ENCODE results near the gene CCDC142. TPM values are rescaled to one million over a fixed set of nuclear protein-coding genes. Genes with fewer than 3 reads are reported as not detected.

The CCDC142 gene
- total and polyA plus RNA-seq, 2 of the 8 experiments (the other 6 are each of a cell fraction or from before 2014, with no cell fraction given): 6.0 to 10.7 TPM

DNA sequence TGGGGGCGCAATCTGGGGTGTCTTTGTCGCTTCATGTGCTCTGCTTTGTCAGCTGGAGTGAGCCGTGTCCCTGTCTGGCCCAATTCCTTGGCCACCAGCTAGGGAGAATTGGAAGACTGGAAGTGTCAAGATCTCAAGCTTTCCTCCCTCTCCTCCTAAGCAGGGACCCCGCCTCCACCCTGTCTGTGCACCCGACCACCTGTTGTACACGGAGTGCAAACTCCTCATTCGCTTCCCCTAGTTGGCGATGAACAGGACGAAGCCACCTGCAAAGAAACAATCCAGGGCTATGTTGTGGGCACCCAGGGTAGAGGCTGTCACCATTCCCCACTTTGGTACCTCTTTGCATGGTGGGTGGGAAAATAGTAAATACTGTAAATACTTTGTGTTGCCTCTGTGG is 44.9 kb upstream of the CCDC142 start:
- H3K9me3 ChIP-seq (ENCODE audit: insufficient read depth in 2 of 2, low read depth in 1 of 2, low read length in 1 of 2): no peaks in the 10 kb centered on the region
- no peak overlapping the region; a peak in 1 of 4 replicates for H3K4me2 ChIP-seq (ENCODE audit: insufficient read depth in 1 of 2, low read depth in 2 of 2, low read length in 2 of 2)
- H4K20me1 ChIP-seq (replicated peaks in 1 of 2; ENCODE audit: control insufficient read depth in 1 of 2, insufficient read depth in 2 of 2, low read length in 2 of 2): peaks cover 3 to 6% of the 10 kb centered on the region in 2 experiments
- DNase-seq (ENCODE audit: low read depth in 1 of 2, low spot score in 2 of 2) (no peak), FAIRE-seq (no peak)
- H3K14ac ChIP-seq (ENCODE audit: insufficient read length): no peak overlapping the region
- no peak overlapping the region for H3K9ac ChIP-seq (replicated peaks in 1 of 4; ENCODE audit: extremely low read depth in 1 of 4, low read depth in 3 of 4, low read length in 3 of 4)
- H4K5ac ChIP-seq (ENCODE audit: insufficient read length, low read depth, low read length): no peak overlapping the region
- TF ChIP-seq SP1 (IDR thresholded peaks at IDR 0.05; ENCODE audit: low read depth, low read length): no peak
- no peak for TF ChIP-seq GTF2F1 (IDR thresholded peaks at IDR 0.05; ENCODE audit: borderline replicate concordance, low read depth, low read length)
- TF ChIP-seq BCL11A (IDR thresholded peaks at IDR 0.05; ENCODE audit: low read depth in 2 of 2, low read length in 2 of 2): no peak
- no peak for TF ChIP-seq SRF (IDR thresholded peaks at IDR 0.05; ENCODE audit: low read depth, low read length)
- TF ChIP-seq CTBP2 (IDR thresholded peaks at IDR 0.05; ENCODE audit: borderline replicate concordance, insufficient read depth, insufficient read length, low read length): no peak
- no peak for TF ChIP-seq EGR1 (IDR thresholded peaks at IDR 0.05; ENCODE audit: borderline replicate concordance, low read depth, low read length)
- TF ChIP-seq SIX5 (IDR thresholded peaks at IDR 0.05; ENCODE audit: low read depth, low read length): no peak
- TF ChIP-seq ASH2L (IDR thresholded peaks at IDR 0.05; ENCODE audit: low read length): no peak
- TF ChIP-seq RXRA (IDR thresholded peaks at IDR 0.05; ENCODE audit: insufficient read depth, low read depth, low read length): no peak
- no peak for TF ChIP-seq TCF12 (IDR thresholded peaks at IDR 0.05; ENCODE audit: low read depth, low read length)
- TF ChIP-seq POLR2A (IDR thresholded peaks at IDR 0.05; ENCODE audit: control extremely low read depth in 1 of 2, low read depth in 2 of 2, low read length in 2 of 2): no peak
- no peak overlapping the region for H3K4me3 ChIP-seq (ENCODE audit: extremely low read depth in 1 of 4, insufficient read depth in 2 of 4, low read depth in 3 of 4, low read length in 4 of 4)
- H2BK120ac ChIP-seq (replicated peaks; ENCODE audit: low read depth, low read length): no peak overlapping the region
- no peak overlapping the region for H2BK12ac ChIP-seq (ENCODE audit: low read depth, low read length)
- peaks cover 0 to 3% (median under 1%) of the 10 kb centered on the region in 4 experiments; a peak in 3 of 7 replicates for H3K27me3 ChIP-seq (replicated peaks in 1 of 4; ENCODE audit: control insufficient read depth in 3 of 4, extremely low read depth in 1 of 4, insufficient read depth in 3 of 4, low read length in 3 of 4)
- peak overlapping the region; percentile 43 for H4K8ac ChIP-seq (ENCODE audit: extremely low read depth, insufficient read depth, low read length)
- no peak overlapping the region for H4K91ac ChIP-seq (replicated peaks; ENCODE audit: insufficient read length, low read length)
- H3K27ac ChIP-seq (ENCODE audit: low read depth, low read length): no peak overlapping the region
- no peak overlapping the region for H2AFZ ChIP-seq (ENCODE audit: low read length)
- H3K23ac ChIP-seq (ENCODE audit: insufficient read length): no peak overlapping the region
- peaks cover 9% of the 10 kb centered on the region; the same call in 1 of the 2 replicates for H3K23me2 ChIP-seq (ENCODE audit: low read depth, low read length)
- H2BK20ac ChIP-seq (ENCODE audit: low read length): no peak overlapping the region
- peaks cover 4 to 13% (median 6%) of the 10 kb centered on the region in 4 experiments; a peak in 6 of 7 replicates for H3K4me1 ChIP-seq (replicated peaks in 1 of 4; ENCODE audit: control insufficient read depth in 3 of 4, insufficient read depth in 4 of 4, low read length in 3 of 4)
- H3K79me2 ChIP-seq (ENCODE audit: control insufficient read depth in 1 of 2, insufficient read depth in 2 of 2, low read length in 2 of 2): peaks cover 0 to 18% of the 10 kb centered on the region in 2 experiments; a peak in 2 of 4 replicates
- H3K56ac ChIP-seq (replicated peaks; ENCODE audit: insufficient read length, low read depth, low read length): no peak overlapping the region
- no peak overlapping the region for H3K4ac ChIP-seq (replicated peaks; ENCODE audit: insufficient read length, low read depth, low read length)
- no peak overlapping the region for H2AK5ac ChIP-seq (ENCODE audit: low read depth, low read length)
- CTCF ChIA-PET (ENCODE audit: partially characterized antibody): interaction anchor here (1.7 kb wide), 1 partner anchor 24 kb away, joined by 11 read pairs; no protein-coding TSS in a partner anchor
- H3K79me1 ChIP-seq (ENCODE audit: low read depth, low read length): peaks cover 10% of the 10 kb centered on the region
- H3K18ac ChIP-seq (ENCODE audit: extremely low read depth, low read length): no peak overlapping the region
- POLR2A ChIA-PET (ENCODE audit: partially characterized antibody): interaction anchor here (2.1 to 5.9 kb wide), 4 partner anchors 17 to 28 kb away, joined by 8 to 73 read pairs (median 28); partner anchors contain the start of gene LBX2
- no peak overlapping the region for H2BK5ac ChIP-seq (ENCODE audit: low read depth, low read length)
- 88% methylated on average over 9 of the region's 9 CpGs; no CpG with 5 or more reads in 1 of the 2 experiments for WGBS, 2 experiments (ENCODE audit: extremely low coverage in 1 of 2, insufficient coverage in 1 of 2, insufficient read length in 1 of 2, insufficient replicate concordance in 2 of 2, low coverage in 1 of 2, low lambda C conversion rate in 2 of 2, missing lambda C conversion rate in 1 of 2)
- no peak overlapping the region for H2BK15ac ChIP-seq (ENCODE audit: low read length)
- peaks cover 5 to 25% (median 18%) of the 10 kb centered on the region in 4 experiments; a peak in 7 of 8 replicates for H3K36me3 ChIP-seq (ENCODE audit: control insufficient read depth in 2 of 4, insufficient read depth in 4 of 4, low read length in 3 of 4)

Measured in H1 (cell line).